ENCODE results near the gene TSEN15.
"Not testable (repeated sequence)": the region's sequence is repeated elsewhere in the genome, so short reads cannot be mapped to it uniquely, and the experiment has no call there.

TSEN15 gene

GRCh38 chr1:184031409-184032107 lies 20.0 kb upstream of the TSEN15 start:
- DNase-seq (ENCODE audit: low read depth in 2 of 2), result no peak

- DNase-seq (ENCODE audit: low read depth in 2 of 2), result no peak
Measured at GRCh38 chr1:184032306-184032929, 19.1 kb upstream of the TSEN15 start.

- DNase-seq (ENCODE audit: low read depth in 2 of 2), result no peak
Measured at GRCh38 chr1:184032930-184033418, 18.6 kb upstream of the TSEN15 start.

- no peak for DNase-seq (ENCODE audit: low read depth in 2 of 2)
Measured at GRCh38 chr1:184033711-184034167, 17.8 kb upstream of the TSEN15 start.

- no peak for DNase-seq (ENCODE audit: low read depth in 2 of 2)
Measured at GRCh38 chr1:184034761-184035379, 16.7 kb upstream of the TSEN15 start.

GRCh38 chr1:184035719-184036516 lies 15.6 kb upstream of the TSEN15 start:
- no peak for DNase-seq (ENCODE audit: low read depth in 2 of 2)

GRCh38 chr1:184036517-184036949 lies 15.0 kb upstream of the TSEN15 start:
- DNase-seq (ENCODE audit: low read depth in 2 of 2), result no peak

GRCh38 chr1:184037849-184038591 lies 13.5 kb upstream of the TSEN15 start:
- DNase-seq (ENCODE audit: low read depth in 2 of 2), result no peak

- no peak for DNase-seq (ENCODE audit: low read depth in 2 of 2)
Measured at GRCh38 chr1:184039126-184039525, 12.4 kb upstream of the TSEN15 start.

- DNase-seq (ENCODE audit: low read depth in 2 of 2), result no peak
Measured at GRCh38 chr1:184041731-184042130, 9.8 kb upstream of the TSEN15 start.

GRCh38 chr1:184043315-184043714 lies 8.2 kb upstream of the TSEN15 start:
- DNase-seq (ENCODE audit: low read depth in 2 of 2), result not testable (repeated sequence)

GRCh38 chr1:184044603-184045376 lies 6.7 kb upstream of the TSEN15 start:
- no peak for DNase-seq (ENCODE audit: low read depth in 2 of 2)

GRCh38 chr1:184047541-184047940 lies 4.0 kb upstream of the TSEN15 start:
- not testable (repeated sequence) for DNase-seq (ENCODE audit: low read depth in 2 of 2)

- DNase-seq (ENCODE audit: low read depth in 2 of 2), result no peak
Measured at GRCh38 chr1:184048561-184049240, 2.8 kb upstream of the TSEN15 start.

GRCh38 chr1:184049291-184049690 lies 2.2 kb upstream of the TSEN15 start:
- DNase-seq (ENCODE audit: low read depth in 2 of 2), result no peak

GRCh38 chr1:184049836-184050468 lies 1.6 kb upstream of the TSEN15 start:
- no peak for DNase-seq (ENCODE audit: low read depth in 2 of 2)

- no peak for DNase-seq (ENCODE audit: low read depth in 2 of 2)
Measured at GRCh38 chr1:184050636-184051035, 894 bp upstream of the TSEN15 start.

GRCh38 chr1:184051138-184051484 lies 419 bp upstream of the TSEN15 start:
- DNase-seq (ENCODE audit: low read depth in 2 of 2), result no peak

GRCh38 chr1:184052194-184052559 lies 647 bp downstream of the TSEN15 start:
- no peak for DNase-seq (ENCODE audit: low read depth in 2 of 2)

- no peak for DNase-seq (ENCODE audit: low read depth in 2 of 2)
Measured at GRCh38 chr1:184052750-184053149, 1.2 kb downstream of the TSEN15 start.

Measured in activated CD4-positive, alpha-beta T cell treated with anti-CD3 and anti-CD28 coated beads for 24 hours (primary cell).